Activated B cell treated with CpG ODN at 0.5 μM for 24 hours (primary cell): Measurements from ENCODE around the gene APOL4. TPM values are rescaled to one million over a fixed set of nuclear protein-coding genes. Genes with fewer than 3 reads are reported as not detected.

Experiments
- ATAC-seq: fragments of 200-7000 bp; cut with Tn5 transposase; one replicate; pipeline ENCODE4 v1.10.0; 2021; ENCODE audit warnings: low read depth, mild to moderate bottlenecking, moderate library complexity
- CTCF ChIA-PET: fragments of 350-600 bp; sonication (Branson Sonifier 250); formaldehyde crosslinking; loops from one replicate; lab custom pipeline; 2021; ENCODE audit warnings: antibody characterized with exemption; lab: Charles Lee
- POLR2A ChIA-PET: fragments of 350-600 bp; sonication (Branson Sonifier 250); formaldehyde crosslinking; loops from one replicate; lab custom pipeline; 2021; ENCODE audit warnings: antibody characterized with exemption; lab: Charles Lee
- DNase-seq: peaks from one replicate; pipeline ENCODE4 v3.0.0; 2022
- H3K27ac Mint-ChIP-seq: one replicate; pipeline ENCODE4 v1.8.0; 2020; ENCODE audit warnings: mixed read lengths
- H3K27me3 Mint-ChIP-seq: one replicate; pipeline ENCODE4 v1.8.0; 2021; ENCODE audit warnings: mixed read lengths
- H3K36me3 Mint-ChIP-seq: one replicate; pipeline ENCODE4 v1.8.0; 2021; ENCODE audit warnings: low read depth, mixed read lengths
- H3K4me1 Mint-ChIP-seq: one replicate; pipeline ENCODE4 v1.8.0; 2021; ENCODE audit warnings: mixed read lengths
- H3K4me3 Mint-ChIP-seq: one replicate; pipeline ENCODE4 v1.8.0; 2020; ENCODE audit warnings: mild to moderate bottlenecking, mixed read lengths
- H3K9me3 Mint-ChIP-seq: one replicate; pipeline ENCODE4 v1.8.0; 2020; ENCODE audit warnings: mixed read lengths
- intact Hi-C: fragments of 100-400 bp; cut with micrococcal nuclease; formaldehyde crosslinking; loops from one replicate; pipeline ENCODE4 v1.15.1; 2024
- total RNA-seq: library from RNA; stranded (reverse); gene quantifications from 2 replicates; pipeline ENCODE4 v1.2.3, GENCODE V29; 2022
- TF ChIP-seq, protein P1 (sequence below): fragments of 200-600 bp; IDR thresholded peaks from one replicate; pipeline ENCODE4 v1.8.0; 2022; ENCODE audit warnings: antibody characterized with exemption, mild to moderate bottlenecking

The APOL4 gene
- total RNA-seq, 1 donor from 2014 or later: not detected

DNA sequence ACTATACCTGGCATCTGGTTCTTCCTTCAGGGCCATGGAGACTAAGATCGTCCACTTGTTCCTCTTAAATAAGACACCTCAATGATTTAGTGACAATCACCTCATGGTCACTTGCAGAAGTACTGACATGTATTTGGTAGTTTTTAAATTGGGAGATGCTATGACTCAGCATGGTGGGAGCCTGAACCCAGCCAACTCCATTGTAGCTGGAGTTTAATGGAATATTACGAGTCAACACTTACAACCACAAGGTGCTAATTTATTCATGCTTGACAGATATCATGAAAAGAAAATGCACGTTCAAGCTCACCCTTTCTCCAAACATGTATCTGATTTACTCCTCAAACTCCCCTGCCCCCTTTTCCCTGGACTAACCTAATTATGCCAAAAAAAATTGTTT lies 24.4 kb downstream of the APOL4 start:
- Mint-ChIP-seq H3K4me1 (peaks cover 3% of the 10 kb centered on the region), H3K4me3 (no peak overlapping the region), H3K27me3 (no peaks in the 10 kb centered on the region), H3K27ac (no peak overlapping the region), H3K9me3 (no peaks in the 10 kb centered on the region), H3K36me3 (no peaks in the 10 kb centered on the region)
- TF ChIP-seq, protein P1, sequence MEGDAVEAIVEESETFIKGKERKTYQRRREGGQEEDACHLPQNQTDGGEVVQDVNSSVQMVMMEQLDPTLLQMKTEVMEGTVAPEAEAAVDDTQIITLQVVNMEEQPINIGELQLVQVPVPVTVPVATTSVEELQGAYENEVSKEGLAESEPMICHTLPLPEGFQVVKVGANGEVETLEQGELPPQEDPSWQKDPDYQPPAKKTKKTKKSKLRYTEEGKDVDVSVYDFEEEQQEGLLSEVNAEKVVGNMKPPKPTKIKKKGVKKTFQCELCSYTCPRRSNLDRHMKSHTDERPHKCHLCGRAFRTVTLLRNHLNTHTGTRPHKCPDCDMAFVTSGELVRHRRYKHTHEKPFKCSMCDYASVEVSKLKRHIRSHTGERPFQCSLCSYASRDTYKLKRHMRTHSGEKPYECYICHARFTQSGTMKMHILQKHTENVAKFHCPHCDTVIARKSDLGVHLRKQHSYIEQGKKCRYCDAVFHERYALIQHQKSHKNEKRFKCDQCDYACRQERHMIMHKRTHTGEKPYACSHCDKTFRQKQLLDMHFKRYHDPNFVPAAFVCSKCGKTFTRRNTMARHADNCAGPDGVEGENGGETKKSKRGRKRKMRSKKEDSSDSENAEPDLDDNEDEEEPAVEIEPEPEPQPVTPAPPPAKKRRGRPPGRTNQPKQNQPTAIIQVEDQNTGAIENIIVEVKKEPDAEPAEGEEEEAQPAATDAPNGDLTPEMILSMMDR: no peak
- no peak for ATAC-seq
- ChIA-PET POLR2A (interaction anchor here (1.1 to 1.7 kb wide), 2 partner anchors 14 to 17 kb away, joined by 4 to 5 read pairs; no protein-coding TSS in a partner anchor), CTCF (interaction anchor here (1.6 to 4.8 kb wide), 5 partner anchors 9 to 309 kb away, joined by 5 to 70 read pairs (median 9); partner anchors contain the start of gene APOL3)
- DNase-seq: no peak
- intact Hi-C loops: no loop called here

DNA sequence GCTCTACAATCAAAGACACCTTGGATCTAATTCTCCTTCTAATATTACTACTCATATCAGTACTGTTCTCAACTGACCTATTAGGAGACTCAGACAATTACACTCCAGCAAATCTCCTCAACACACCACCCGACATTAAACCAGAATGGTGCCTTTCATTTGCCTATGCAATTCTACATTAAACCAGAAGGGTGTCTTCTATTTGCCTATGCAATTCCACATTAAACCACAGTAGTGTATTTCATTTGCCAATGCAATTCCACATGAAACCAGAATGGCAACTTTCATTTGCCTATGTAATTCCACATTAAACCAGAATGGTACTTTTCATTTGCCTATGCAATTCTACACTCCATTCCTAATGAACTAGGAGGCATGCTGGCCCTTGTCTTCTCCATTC lies 25.7 kb downstream of the APOL4 start:
- ChIA-PET POLR2A (no interaction called here), CTCF (interaction anchor here (1.6 to 4.8 kb wide), 2 partner anchors 10 to 29 kb away, joined by 5 to 70 read pairs; no protein-coding TSS in a partner anchor)
- intact Hi-C loops: no loop called here
- TF ChIP-seq, protein P1: no peak
- H3K36me3 Mint-ChIP-seq: no peaks in the 10 kb centered on the region
- peaks cover 3% of the 10 kb centered on the region for H3K4me1 Mint-ChIP-seq
- no peak for DNase-seq
- no peaks in the 10 kb centered on the region for H3K9me3 Mint-ChIP-seq
- H3K27me3 Mint-ChIP-seq: no peaks in the 10 kb centered on the region
- H3K4me3 Mint-ChIP-seq: no peak overlapping the region
- ATAC-seq: no peak
- H3K27ac Mint-ChIP-seq: no peak overlapping the region

DNA sequence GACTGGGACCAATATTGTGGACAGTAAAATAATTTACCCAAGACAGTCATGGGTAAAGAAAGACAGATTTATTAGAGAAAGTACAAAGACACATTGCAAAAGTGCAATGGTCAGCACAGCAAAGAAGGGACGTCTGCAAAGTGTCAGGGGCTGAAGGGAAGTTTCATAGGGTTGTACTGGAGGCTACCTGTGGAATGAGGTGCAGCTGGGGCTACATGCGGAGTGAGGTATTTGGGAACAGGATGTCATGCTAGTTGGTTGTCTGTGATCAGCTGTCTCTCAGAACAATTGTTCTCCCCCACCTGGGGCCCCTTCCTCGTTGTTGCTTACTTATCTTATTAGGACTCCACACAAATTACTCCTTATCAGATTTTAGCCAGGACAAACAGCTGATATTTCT lies 29.7 kb downstream of the APOL4 start:
- POLR2A ChIA-PET: no interaction called here
- intact Hi-C loops: no loop called here
- TF ChIP-seq, protein P1: no peak
- CTCF ChIA-PET: no interaction called here
- ATAC-seq (no peak), DNase-seq (no peak)
- peaks cover 5% of the 10 kb centered on the region for H3K4me1 Mint-ChIP-seq
- no peak overlapping the region for H3K4me3 Mint-ChIP-seq
- no peak overlapping the region for H3K27ac Mint-ChIP-seq
- H3K9me3 Mint-ChIP-seq: peaks cover 4% of the 10 kb centered on the region
- no peaks in the 10 kb centered on the region for H3K27me3 Mint-ChIP-seq
- H3K36me3 Mint-ChIP-seq: no peaks in the 10 kb centered on the region

DNA sequence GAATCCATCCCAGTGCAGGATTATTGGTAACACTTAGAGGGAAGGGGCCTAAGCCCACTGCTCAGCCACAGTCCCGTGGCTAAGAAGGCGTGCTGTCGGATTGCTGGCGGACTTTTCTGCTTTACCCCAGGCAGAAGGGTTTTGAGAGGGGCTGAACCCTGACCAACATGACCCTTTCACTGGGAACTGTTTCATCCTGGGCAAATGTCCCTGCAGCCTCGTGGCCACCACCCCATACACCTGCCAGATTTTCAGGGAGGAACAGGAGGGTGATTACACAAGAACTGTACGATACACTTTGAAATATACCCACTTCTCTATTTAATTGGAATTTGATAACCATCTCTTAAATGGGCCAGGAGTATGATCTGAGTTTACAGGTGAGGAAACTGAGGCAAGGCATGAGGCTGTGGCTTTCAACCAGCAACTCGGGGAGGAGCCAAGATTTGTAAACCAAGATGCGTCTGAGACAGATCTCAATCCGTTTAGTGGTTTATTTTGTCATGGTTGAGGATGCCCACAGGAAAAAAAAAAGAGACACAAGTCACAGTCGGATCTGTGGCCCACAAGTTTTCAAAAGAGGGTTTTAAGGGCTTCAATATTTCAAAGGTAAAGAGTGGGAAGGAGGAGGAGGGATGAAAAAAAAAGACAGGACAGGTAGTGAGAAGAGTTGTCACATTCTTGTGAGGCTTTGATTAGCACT lies 34.9 kb downstream of the APOL4 start:
- DNase-seq: no peak
- Mint-ChIP-seq H3K4me1 (peaks cover 46% of the 10 kb centered on the region), H3K27me3 (no peaks in the 10 kb centered on the region), H3K36me3 (no peaks in the 10 kb centered on the region), H3K9me3 (peaks cover 4% of the 10 kb centered on the region), H3K4me3 (no peak overlapping the region), H3K27ac (no peak overlapping the region)
- ChIA-PET CTCF (no interaction called here), POLR2A (no interaction called here)
- intact Hi-C loops: no loop called here
- no peak for ATAC-seq
- TF ChIP-seq, protein P1: no peak

DNA sequence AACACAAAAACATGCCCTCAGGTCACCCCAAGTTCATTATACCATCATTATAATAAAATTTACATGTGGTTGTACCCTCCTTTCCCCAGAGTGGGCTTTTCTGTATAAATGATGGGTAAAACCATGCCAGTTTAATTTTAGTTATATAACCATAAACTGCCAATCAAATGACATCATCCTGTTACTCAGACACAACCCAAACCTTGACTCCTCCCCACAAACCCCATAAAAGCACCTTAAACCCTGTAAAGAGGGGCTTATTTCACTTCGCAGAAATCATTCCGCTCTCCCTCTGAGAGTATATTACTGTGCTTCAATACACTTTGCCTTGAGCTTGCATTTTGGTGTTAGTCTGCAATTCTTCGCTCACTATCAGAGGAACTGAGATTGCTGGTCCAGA lies 35.5 kb downstream of the APOL4 start:
- POLR2A ChIA-PET: no interaction called here
- TF ChIP-seq, protein P1: no peak
- no peaks in the 10 kb centered on the region for H3K36me3 Mint-ChIP-seq
- no peak overlapping the region for H3K27ac Mint-ChIP-seq
- intact Hi-C loops: no loop called here
- H3K27me3 Mint-ChIP-seq: no peaks in the 10 kb centered on the region
- peaks cover 52% of the 10 kb centered on the region for H3K4me1 Mint-ChIP-seq
- ATAC-seq: no peak
- H3K9me3 Mint-ChIP-seq: peaks cover 4% of the 10 kb centered on the region
- CTCF ChIA-PET: no interaction called here
- DNase-seq: no peak
- no peak overlapping the region for H3K4me3 Mint-ChIP-seq
